SK-N-MC (cell line): Measurements from ENCODE around the gene TSR1.

ENCODE experiments used
- EZH2 ChIP-seq: fragments of 200-600 bp; sonication (generic); IDR thresholded peaks from one replicate; pipeline ENCODE4 v1.6.1; 2017; ENCODE audit warnings: antibody characterized with exemption
- FOXP2 ChIP-seq: optimal IDR thresholded peaks from 2 replicates; pipeline ENCODE3; 2011; ENCODE audit warnings: mild to moderate bottlenecking, moderate library complexity; ENCODE audit not compliant: insufficient read depth; ENCODE audit errors: extremely low read length, control extremely low read depth
- POLR2AphosphoS5 ChIP-seq: IDR thresholded peaks from 2 replicates; pipeline ENCODE4 v1.6.1; 2012; ENCODE audit warnings: mild to moderate bottlenecking, low read depth, low read length, borderline replicate concordance

GRCh38 chr17:2363318-2363717, 27.1 kb upstream of the TSR1 start:
- TF ChIP-seq POLR2AphosphoS5 (no peak), EZH2 (no peak), FOXP2 (no peak)
